K562 (cell line): ENCODE data around the gene SH3BP5. TPM values are rescaled to one million over a fixed set of nuclear protein-coding genes. Genes with fewer than 3 reads are reported as not detected.

Source experiments
- ATAC-seq: fragments of 200-7000 bp; cut with Tn5 transposase; 3 replicates; pipeline ENCODE4 v1.9.1; 2020; ENCODE audit warnings: moderate library complexity
- BruUV-seq: library from RNA; stranded (reverse); fragments of 400-500 nt; replicated peaks from 2 replicates; lab custom pipeline; 2021; lab: Mats Ljungman, UMichigan
- CTCF ChIA-PET: fragments of 300-600 bp; formaldehyde crosslinking; extraction: SDS; loops from one replicate; lab custom pipeline; 2021; ENCODE audit warnings: low intra/inter-chr PET ratio; lab: Yijun Ruan, JAX
- POLR2A ChIA-PET: fragments of 300-600, 350-650 bp; sonication (Branson Sonifier 250); formaldehyde crosslinking; extraction: SDS; loops from one replicate; lab custom pipeline; 2021; ENCODE audit warnings: antibody characterized with exemption, inconsistent platforms; lab: Yijun Ruan, JAX
- DNase-seq, 4 experiments: peaks; one replicate each; pipeline versions ENCODE4 v3.0.0 to v3.0.0-alpha.2; 2011 to 2018; ENCODE audit warnings: low spot score in 3 of 4, mixed read lengths in 3 of 4; ENCODE audit errors: extremely low read depth in 1 of 4
- FAIRE-seq: peaks from 2 replicates; lab custom pipeline; 2011; peaks lifted over from hg19 to GRCh38; lab: Jason Lieb, UNC
- H2AFZ ChIP-seq: 2 replicates; pipeline ENCODE4 v1.6.0; 2011; ENCODE audit warnings: low read depth, low read length, control low read depth, inconsistent platforms
- H3K27ac ChIP-seq: fragments of 200-600 bp; 3 replicates; pipeline ENCODE4 v1.8.0; 2011; ENCODE audit warnings: low read depth, mild to moderate bottlenecking, control low read depth, inconsistent platforms, low read length, moderate library complexity, mixed read lengths; ENCODE audit errors: extremely low read depth
- H3K27me3 ChIP-seq, 2 experiments: fragments of 300-600 bp in 1 of 2; 2 replicates in 1 of 2; 3 replicates in 1 of 2; pipeline versions ENCODE4 v1.6.0 to v1.8.0; 2011; ENCODE audit warnings: inconsistent platforms in 2 of 2, low read length in 2 of 2, mild to moderate bottlenecking in 1 of 2, mixed read lengths in 1 of 2, moderate library complexity in 1 of 2; ENCODE audit not compliant: control insufficient read depth in 2 of 2, insufficient read depth in 2 of 2
- H3K36me3 ChIP-seq: fragments of 300-600 bp; 3 replicates; pipeline ENCODE4 v1.8.0; 2011; ENCODE audit warnings: mild to moderate bottlenecking, low read length, inconsistent platforms; ENCODE audit not compliant: control insufficient read depth, insufficient read depth
- H3K4me1 ChIP-seq, 2 experiments: fragments of 200-600 bp in 1 of 2; replicated peaks in 1 of 2; 2 replicates in 1 of 2; 3 replicates in 1 of 2; pipeline versions ENCODE4 v1.5.1 to v1.8.0; 2011; ENCODE audit warnings: inconsistent platforms in 2 of 2, low read length in 2 of 2, mild to moderate bottlenecking in 1 of 2, mixed read lengths in 1 of 2, moderate library complexity in 1 of 2; ENCODE audit not compliant: control insufficient read depth in 2 of 2, insufficient read depth in 2 of 2
- H3K4me2 ChIP-seq: 2 replicates; pipeline ENCODE4 v1.6.1; 2011; ENCODE audit warnings: low read length, control low read depth, inconsistent platforms, mixed read lengths; ENCODE audit not compliant: insufficient read depth
- H3K4me3 ChIP-seq: fragments of 200-600 bp; sonication (generic), shearing (Covaris generic); 2 replicates; pipeline ENCODE4 v1.5.1; 2016; ENCODE audit warnings: control low read depth, inconsistent platforms
- H3K79me2 ChIP-seq: fragments of 200-600 bp; 3 replicates; pipeline ENCODE4 v1.8.0; 2011; ENCODE audit warnings: low read length, inconsistent platforms; ENCODE audit not compliant: control insufficient read depth, insufficient read depth
- H3K9ac ChIP-seq, 2 experiments: 2 replicates each; pipeline versions ENCODE4 v1.6.0 to v1.6.1; 2011; ENCODE audit warnings: low read depth in 2 of 2, low read length in 2 of 2, control low read depth in 1 of 2, inconsistent platforms in 1 of 2, mild to moderate bottlenecking in 1 of 2, mixed read lengths in 1 of 2; ENCODE audit not compliant: insufficient read depth in 1 of 2
- H3K9me1 ChIP-seq: one replicate; pipeline ENCODE4 v1.6.0; 2011; ENCODE audit warnings: inconsistent platforms, mild to moderate bottlenecking, low read length, moderate library complexity; ENCODE audit not compliant: control insufficient read depth, insufficient read depth
- H3K9me3 ChIP-seq: replicated peaks from 2 replicates; pipeline ENCODE4 v1.5.1; 2011; ENCODE audit warnings: low read depth, low read length, inconsistent platforms; ENCODE audit not compliant: control insufficient read depth, insufficient read depth
- H4K20me1 ChIP-seq: replicated peaks from 2 replicates; pipeline ENCODE4 v1.6.1; 2011; ENCODE audit warnings: low read length, inconsistent platforms, mixed read lengths; ENCODE audit not compliant: control insufficient read depth, insufficient read depth
- ATF1 ChIP-seq, 2 experiments: fragments of 450-650 bp in 1 of 2; IDR thresholded peaks; 2 replicates each; pipeline ENCODE4 v1.6.1; 2016; ENCODE audit warnings: missing compliant biosample characterization in 1 of 2, missing genetic modification characterization in 1 of 2
- JUND ChIP-seq, 2 experiments: IDR thresholded peaks; 2 replicates in 1 of 2; 3 replicates in 1 of 2; pipeline ENCODE4 v1.6.1; 2011; ENCODE audit warnings: borderline replicate concordance in 2 of 2, low read depth in 2 of 2, low read length in 2 of 2, improper control_type of control experiment in 1 of 2, missing biosample characterization in 1 of 2, missing genetic modification characterization in 1 of 2, missing genetic modification reagents in 1 of 2
- MCM7 ChIP-seq, 2 experiments: fragments of 450-650 bp; IDR thresholded peaks; 2 replicates each; pipeline ENCODE4 v1.6.1; 2016 to 2018
- MEF2D ChIP-seq: conservative IDR thresholded peaks from 2 replicates; pipeline ENCODE4 v1.6.1; 2016; ENCODE audit warnings: low read depth, missing genetic modification characterization, missing compliant biosample characterization
- MYNN ChIP-seq, 2 experiments: sonication (generic); formaldehyde crosslinking in 1 of 2; IDR thresholded peaks; 2 replicates each; pipeline versions ENCODE4 v1.5.0 to v1.6.1; 2016 to 2020; ENCODE audit warnings: antibody characterized with exemption in 1 of 2, missing genetic modification reagents in 1 of 2
- RB1 ChIP-seq: fragments of 450-650 bp; IDR thresholded peaks from 2 replicates; pipeline ENCODE4 v1.6.1; 2017; ENCODE audit warnings: low read depth, mild to moderate bottlenecking
- SOX6 ChIP-seq: fragments of 450-650 bp; IDR thresholded peaks from 2 replicates; pipeline ENCODE4 v1.6.1; 2014; ENCODE audit warnings: mild to moderate bottlenecking
- SP1 ChIP-seq: sonication (generic); formaldehyde crosslinking; IDR thresholded peaks from 2 replicates; pipeline ENCODE4 v1.8.1; 2022; ENCODE audit warnings: mild to moderate bottlenecking, missing genetic modification reagents
- YBX1 ChIP-seq: fragments of 450-650 bp; IDR thresholded peaks from 2 replicates; pipeline ENCODE4 v1.7.1; 2016; ENCODE audit warnings: mild to moderate bottlenecking
- ZNF592 ChIP-seq: fragments of 450-650 bp; IDR thresholded peaks from 2 replicates; pipeline ENCODE4 v1.6.1; 2017; ENCODE audit warnings: antibody characterized with exemption, mild to moderate bottlenecking
- WGBS: fragments of 100-300 bp; shearing (Covaris generic); methylation state at CpG from one replicate; pipeline ENCODE4 v1.1.6; 2016; ENCODE audit warnings: low coverage, mixed read lengths; ENCODE audit not compliant: insufficient coverage; ENCODE audit errors: missing lambda C conversion rate; 5-methylcytosine and 5-hydroxymethylcytosine counted together
- in situ Hi-C: fragments of 300-500 bp; cut with MboI; formaldehyde crosslinking; loops from 4 replicates; pipeline ENCODE4 v1.15.0; 2018; ENCODE audit warnings: inconsistent platforms, mixed read lengths
- intact Hi-C: fragments of 100-400 bp; cut with micrococcal nuclease; formaldehyde crosslinking; loops from 2 replicates; pipeline ENCODE4 v1.14.2; 2022
- polyA plus RNA-seq, 8 experiments: library from polyadenylated mRNA; depleted of rRNA in 4 of 8; stranded (reverse) in 5 of 8; unstranded in 3 of 8; fragments of >200 nt; fragmentation: Nextera tagmentation in 2 of 8; fragmentation: Illumina TruSeq in 1 of 8; extraction: Ambion mirVana in 2 of 8; extraction: Trizol in 1 of 8; gene quantifications; 2 replicates each; pipeline versions ENCODE4 v1.2.1 to v1.2.3, GENCODE V29; 2011 to 2014; ENCODE audit warnings: inconsistent platforms in 1 of 8, missing spikeins in 1 of 8
- total RNA-seq, 7 experiments: library from RNA; depleted of rRNA in 6 of 7; stranded (reverse); fragments of >200 nt in 6 of 7; fragmentation: Illumina TruSeq in 2 of 7; extraction: Trizol in 2 of 7; gene quantifications; 2 replicates each; pipeline versions ENCODE4 v1.2.1 to v1.2.3, GENCODE V29; 2011 to 2021; ENCODE audit warnings: low replicate concordance in 1 of 7
- TF ChIP-seq, protein P1 (sequence below), 2 experiments: fragments of 450-650 bp in 1 of 2; sonication (generic) in 1 of 2; formaldehyde crosslinking in 1 of 2; IDR thresholded peaks in 1 of 2; conservative IDR thresholded peaks in 1 of 2; 2 replicates each; pipeline versions ENCODE4 v1.6.1 to v1.8.1; 2016 to 2023; ENCODE audit warnings: mild to moderate bottlenecking in 2 of 2, moderate library complexity in 2 of 2, inconsistent platforms in 1 of 2, missing genetic modification reagents in 1 of 2

The SH3BP5 gene
- total and polyA plus RNA-seq, 9 of the 15 experiments (the other 6 are each of a cell fraction or from before 2014, with no cell fraction given): 2.9 to 29.0 (median 14.9) TPM

DNA sequence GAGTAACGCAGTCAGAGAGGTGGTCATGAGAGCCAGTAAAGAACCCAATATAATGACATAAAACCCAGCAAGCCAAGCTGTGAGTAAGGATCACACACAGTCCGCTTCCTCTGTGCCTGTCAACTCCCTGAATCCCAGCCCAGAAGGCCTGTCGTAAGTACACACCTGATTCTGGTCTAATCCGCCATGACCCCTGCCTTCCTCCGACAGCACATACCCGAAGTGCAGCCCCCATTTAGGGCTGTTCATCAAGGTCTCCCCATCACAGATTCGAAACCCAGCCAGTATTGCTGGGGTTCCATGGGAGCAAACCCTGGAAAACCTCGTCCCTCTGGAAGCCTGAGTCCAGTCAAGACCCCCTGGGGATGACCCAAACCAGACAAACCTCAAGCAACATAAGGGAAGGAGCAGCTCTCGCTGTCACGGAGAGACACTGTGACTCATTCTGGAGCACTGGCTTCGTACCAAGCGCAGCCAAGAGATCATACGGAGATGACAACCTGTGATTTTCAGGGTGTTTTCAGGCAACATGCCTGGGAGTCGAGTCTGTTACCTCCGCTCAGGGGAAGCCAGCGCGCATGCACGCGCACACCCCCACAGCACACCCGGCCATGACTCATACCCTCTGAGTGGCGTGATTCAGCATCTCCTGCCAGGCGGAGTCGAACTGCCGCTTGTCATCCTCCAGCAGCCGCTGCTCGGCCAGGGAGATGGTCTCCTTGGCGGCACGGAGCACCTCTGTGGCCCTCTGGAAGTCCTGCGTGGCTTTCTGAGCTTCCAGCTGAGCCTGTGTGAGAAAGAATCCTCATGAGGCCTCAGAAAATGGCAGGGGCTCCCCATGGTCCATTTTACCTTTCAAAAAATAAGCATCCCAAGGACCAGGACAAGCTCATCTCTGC, 63.0 kb downstream of the SH3BP5 start (continued):
- TF ChIP-seq, protein P1, sequence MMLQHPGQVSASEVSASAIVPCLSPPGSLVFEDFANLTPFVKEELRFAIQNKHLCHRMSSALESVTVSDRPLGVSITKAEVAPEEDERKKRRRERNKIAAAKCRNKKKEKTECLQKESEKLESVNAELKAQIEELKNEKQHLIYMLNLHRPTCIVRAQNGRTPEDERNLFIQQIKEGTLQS (IDR thresholded peaks at IDR 0.05): peak; percentile 100
- TF ChIP-seq, protein P1 (CRISPR knock-in tag; conservative IDR thresholded peaks at IDR 0.05): peak; percentile 99

- H3K4me3 ChIP-seq: no peak overlapping the region
- H3K9me1 ChIP-seq: no peaks in the 10 kb centered on the region
- FAIRE-seq (peak; percentile 95), DNase-seq (peak; percentile 82 to 94 (median 84)), ATAC-seq (peak; percentile 81)
- peaks cover 3% of the 10 kb centered on the region; the same call in 1 of the 3 replicates for H3K79me2 ChIP-seq
- H3K9ac ChIP-seq: peak overlapping the region in 1 of 2 experiments; percentile 49; a peak in 1 of 4 replicates
- no peaks in the 10 kb centered on the region for H3K27me3 ChIP-seq
- ChIA-PET CTCF (interaction anchor here (0.9 to 3.9 kb wide), 9 partner anchors 65 to 290 kb away, joined by 3 to 57 read pairs (median 6); partner anchors contain the start of gene SH3BP5), POLR2A (interaction anchor here (0.5 to 4.3 kb wide), 8 partner anchors 10 to 333 kb away, joined by 3 to 37 read pairs (median 4); partner anchors contain the start of genes BTD and HACL1)
- peaks cover 29 to 32% of the 10 kb centered on the region in 2 experiments for H3K4me1 ChIP-seq
- WGBS: 29% methylated on average over 15 of the region's 15 CpGs
- no peaks in the 10 kb centered on the region for H3K9me3 ChIP-seq
- H4K20me1 ChIP-seq: no peaks in the 10 kb centered on the region
- H3K27ac ChIP-seq: peak overlapping the region; percentile 82; the same call in 1 of the 3 replicates
- no peak overlapping the region; the same call in 1 of the 2 replicates for H3K4me2 ChIP-seq
- peaks cover 15% of the 10 kb centered on the region for H3K36me3 ChIP-seq
- BruUV-seq: no TSS peak
- intact Hi-C loops: loop anchor here (1.0 to 5.0 kb wide), 7 partner anchors 25 to 341 kb away; no protein-coding TSS in a partner anchor
- H2AFZ ChIP-seq: peak overlapping the region; percentile 19; the same call in 1 of the 2 replicates
- in situ Hi-C loops: loop anchor here (5.0 kb wide), 2 partner anchors 69 to 114 kb away; no protein-coding TSS in a partner anchor
- 0 out of 2 replicates have a peak, but pooled peaks have one; percentile 29 for TF ChIP-seq MEF2D
- TF ChIP-seq RB1: peak; percentile 85
- no peak for TF ChIP-seq ATF1 (CRISPR knock-in tag; IDR thresholded peaks at IDR 0.05)
- TF ChIP-seq ATF1 (tag; IDR thresholded peaks at IDR 0.05): peak; percentile 42
- peak; percentile 50 for TF ChIP-seq ZNF592
- peak; percentile 66; the same call in 1 of the 2 replicates for TF ChIP-seq SP1 (CRISPR knock-in tag)
- no peak for TF ChIP-seq MCM7 (IDR thresholded peaks at IDR 0.05)
- TF ChIP-seq MYNN (IDR thresholded peaks at IDR 0.05): 0 out of 2 replicates have a peak, but pooled peaks have one; percentile 31
- no peak for TF ChIP-seq MYNN (CRISPR knock-in tag; IDR thresholded peaks at IDR 0.05)
- no peak for TF ChIP-seq YBX1
- peak; percentile 62; the same call in 1 of the 2 replicates for TF ChIP-seq JUND (IDR thresholded peaks at IDR 0.05; ENCODE audit: borderline replicate concordance, low read depth, low read length)
- peak; percentile 74; the same call in 1 of the 3 replicates for TF ChIP-seq JUND (tag; IDR thresholded peaks at IDR 0.05; ENCODE audit: borderline replicate concordance, low read depth, low read length)
- TF ChIP-seq SOX6: 0 out of 2 replicates have a peak, but pooled peaks have one; percentile 35
These were observed 64.3 kb downstream of the SH3BP5 start for GRCh38 chr3:15268033-15268631.
